Measurements from ENCODE around the gene AJAP1.

AJAP1 gene

DNA sequence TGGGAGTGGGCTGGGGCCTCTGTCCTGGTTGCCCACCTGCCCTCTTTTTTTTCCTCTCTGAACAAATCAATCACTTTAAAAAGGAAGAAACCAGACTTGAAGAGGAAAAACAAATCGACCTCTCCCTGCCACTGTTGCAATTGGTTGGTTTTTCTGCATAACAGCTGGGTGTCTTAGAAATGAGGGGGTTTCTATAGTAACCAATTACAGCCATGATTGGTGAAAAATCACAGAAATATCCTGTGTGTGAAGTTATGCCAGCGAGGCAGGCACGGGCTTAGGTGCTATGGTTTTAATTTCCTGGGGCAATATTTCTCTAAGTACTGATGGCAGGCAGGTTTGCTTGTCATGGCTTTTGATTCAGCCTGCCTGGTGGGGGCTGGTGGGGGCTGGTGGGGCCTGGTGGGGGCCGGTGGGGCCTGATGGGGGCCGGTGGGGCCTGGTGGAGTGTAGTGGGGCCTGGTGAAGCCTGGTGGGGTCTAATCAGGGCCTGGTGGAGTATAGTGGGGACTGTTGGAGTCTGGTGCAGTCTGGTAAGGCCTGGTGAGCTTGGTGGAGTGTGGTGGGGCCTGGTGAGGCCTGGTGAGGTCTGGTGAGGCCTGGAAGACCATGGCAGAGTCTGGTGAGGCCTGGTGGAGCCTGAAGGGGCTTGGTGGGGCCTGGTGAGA, 54.6 kb downstream of the AJAP1 start:
- DNase-seq: no peak

DNA sequence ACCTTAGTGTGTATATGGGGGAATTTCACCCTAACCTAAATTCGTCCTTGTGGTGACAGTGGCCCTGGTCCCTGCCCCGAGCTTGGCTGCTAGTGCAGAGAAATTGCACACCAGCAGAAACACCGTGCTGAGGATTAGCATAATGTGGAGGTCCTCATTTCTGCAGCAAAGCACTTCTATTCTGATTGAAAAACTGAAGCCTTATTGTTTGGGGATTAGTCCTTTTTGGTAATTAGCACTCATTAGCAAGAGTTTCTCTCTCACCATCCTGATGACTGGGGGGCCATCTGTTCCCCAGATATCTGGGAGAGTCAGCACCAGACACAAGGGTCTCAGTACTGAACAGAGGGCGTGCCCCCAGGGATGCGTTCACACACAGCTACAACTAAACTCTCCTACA, 55.2 kb downstream of the AJAP1 start:
- DNase-seq: no peak

DNA sequence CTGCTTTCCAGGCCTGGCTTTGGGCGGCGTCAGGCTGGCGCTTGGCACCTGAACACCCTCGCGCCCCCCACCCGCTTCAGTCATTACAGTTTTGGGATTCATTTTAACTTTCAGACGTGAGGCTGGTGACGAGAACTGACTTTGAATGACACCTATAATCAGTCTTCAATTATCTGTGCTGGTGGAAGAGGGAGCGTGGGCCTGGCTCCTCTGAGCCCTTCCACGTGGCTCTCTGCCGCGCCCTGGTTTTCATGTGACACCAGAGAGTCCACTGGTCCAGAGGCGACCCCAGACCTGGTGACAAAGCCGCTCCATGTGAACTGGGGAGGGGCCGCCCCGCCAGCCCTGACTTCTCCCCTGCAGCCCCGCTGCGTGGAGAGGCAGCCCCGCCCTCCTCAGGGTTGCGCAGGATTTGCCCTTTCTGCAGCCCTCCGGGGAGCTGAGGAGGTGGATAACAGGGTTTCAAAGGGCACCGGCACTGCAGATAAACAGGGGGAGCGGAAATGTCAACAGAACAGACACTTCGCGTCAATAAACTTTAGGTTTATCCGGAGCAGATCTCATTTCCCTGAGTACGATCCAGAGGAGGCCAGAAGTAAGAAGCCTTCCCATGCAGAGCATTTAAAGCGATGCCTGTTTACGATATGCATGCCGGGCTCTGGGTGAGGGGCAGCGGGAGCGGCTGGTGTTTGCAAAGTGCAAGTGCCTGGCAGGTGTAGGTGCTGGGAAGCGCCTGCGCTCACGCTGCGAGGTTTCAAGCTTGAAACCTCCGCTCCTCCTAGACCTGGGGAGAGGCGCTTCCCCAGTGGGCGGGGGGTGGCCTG, 56.4 kb downstream of the AJAP1 start:
- DNase-seq: no peak

DNA sequence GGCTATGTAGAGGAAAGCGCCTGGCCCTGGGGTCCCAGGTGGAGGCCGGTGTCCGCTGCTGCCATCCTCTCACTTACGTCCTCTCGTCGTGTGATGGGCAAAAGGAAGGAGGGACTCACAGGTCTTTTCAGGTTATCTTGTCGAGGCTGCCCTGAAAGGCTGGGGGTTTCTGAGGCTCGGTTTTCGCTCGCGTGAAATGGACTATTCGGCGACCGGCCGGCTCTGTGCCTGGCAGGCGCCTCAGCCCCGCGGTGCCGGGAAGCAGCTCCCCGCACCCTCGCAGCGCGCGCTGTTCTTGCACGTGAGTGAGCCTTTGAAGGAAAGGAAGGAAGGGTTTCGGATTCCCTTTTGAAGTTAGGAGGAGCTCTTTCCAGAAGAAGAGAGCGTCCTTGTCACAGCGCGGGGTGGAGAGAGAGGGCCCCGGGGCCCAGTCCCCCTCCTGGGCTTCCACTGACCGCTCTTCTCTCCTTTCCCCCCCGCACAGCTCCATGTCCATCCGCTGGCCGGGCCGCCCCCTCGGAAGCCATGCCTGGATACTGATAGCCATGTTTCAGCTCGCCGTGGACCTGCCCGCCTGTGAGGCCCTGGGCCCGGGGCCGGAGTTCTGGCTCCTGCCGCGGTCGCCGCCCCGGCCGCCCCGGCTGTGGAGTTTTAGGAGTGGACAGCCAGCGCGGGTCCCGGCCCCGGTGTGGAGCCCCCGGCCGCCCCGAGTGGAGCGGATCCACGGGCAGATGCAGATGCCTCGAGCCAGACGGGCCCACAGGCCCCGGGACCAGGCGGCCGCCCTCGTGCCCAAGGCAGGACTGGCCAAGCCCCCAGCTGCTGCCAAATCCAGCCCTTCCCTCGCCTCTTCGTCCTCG, 57.2 kb downstream of the AJAP1 start:
- no peak for DNase-seq

DNA sequence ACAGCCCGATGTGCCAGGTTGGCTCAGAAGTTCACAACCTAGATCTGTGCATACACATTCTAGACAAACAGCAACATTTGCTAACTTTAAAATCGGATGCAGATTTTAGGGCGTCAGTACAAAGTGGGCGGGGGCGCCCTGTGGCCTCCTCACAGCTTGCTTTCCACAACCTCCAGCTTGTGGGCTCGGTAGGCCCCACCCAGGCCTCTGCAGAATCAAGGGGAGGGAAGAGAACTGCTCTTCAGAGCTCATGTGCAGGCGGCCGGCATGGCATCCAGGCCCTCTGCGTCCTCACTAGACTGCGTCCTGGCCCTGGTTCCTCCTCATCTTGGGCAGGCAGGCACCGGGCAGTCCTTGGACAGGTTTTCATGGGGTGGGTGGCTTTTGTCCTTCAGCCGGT, 59.3 kb downstream of the AJAP1 start:
- no peak for DNase-seq

DNA sequence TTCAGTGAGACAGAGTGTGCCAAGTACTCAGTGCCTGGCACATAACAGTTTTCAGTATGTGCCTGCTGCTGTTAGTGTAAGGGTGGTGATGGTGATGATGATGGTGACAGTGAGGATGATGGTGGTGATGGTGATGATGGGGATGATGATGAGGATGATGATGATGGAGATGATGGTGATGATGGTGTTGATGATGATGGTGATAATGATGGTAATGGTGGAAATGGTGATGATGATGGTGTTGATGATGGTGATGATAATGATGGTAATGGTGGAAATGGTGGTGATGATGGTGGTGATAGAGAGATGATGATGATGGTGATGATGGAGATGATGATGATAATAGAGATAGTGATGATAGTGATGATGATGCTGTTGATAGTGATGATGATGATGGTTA, 62.0 kb downstream of the AJAP1 start:
- DNase-seq: no peak

DNA sequence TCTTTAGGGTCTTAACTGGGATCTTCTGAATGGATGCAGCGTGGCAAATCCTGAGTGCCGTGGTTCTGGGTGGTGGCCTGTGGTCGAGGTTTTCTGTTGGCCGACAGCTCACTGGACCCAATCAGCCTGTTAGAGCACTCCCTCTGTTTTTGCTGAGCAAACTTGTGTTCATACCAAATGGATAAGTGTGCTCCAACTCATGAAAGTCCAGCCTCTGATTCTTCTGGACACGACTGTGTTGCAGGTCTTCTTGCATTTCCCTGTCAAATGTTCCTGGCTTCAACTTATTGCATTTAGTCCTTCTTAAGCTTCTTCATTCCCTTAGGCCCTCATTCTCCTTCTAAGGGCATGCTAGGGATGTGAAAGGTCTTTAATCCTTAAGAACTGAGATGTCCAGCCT, 63.7 kb downstream of the AJAP1 start:
- DNase-seq: no peak

DNA sequence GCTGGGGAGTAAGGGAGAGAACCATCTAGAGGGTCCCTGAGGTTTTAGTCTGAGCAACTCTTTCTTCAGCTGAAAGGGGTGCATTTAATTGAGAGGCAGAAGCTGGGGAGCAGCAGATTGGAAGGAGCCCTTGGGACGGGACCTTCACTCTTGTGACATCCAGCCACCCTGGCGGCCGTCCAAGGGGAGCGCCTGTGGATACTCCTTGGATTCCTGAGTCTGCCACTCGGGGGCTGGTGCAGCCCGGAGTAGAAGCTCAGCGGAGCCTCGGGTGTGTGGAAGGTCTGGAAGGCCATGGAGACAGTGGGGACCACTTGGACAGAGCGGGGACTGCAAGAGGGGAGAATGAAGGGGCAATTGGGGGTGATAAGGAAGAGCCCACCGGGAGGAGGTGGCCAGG, 68.7 kb downstream of the AJAP1 start:
- DNase-seq: no peak

DNA sequence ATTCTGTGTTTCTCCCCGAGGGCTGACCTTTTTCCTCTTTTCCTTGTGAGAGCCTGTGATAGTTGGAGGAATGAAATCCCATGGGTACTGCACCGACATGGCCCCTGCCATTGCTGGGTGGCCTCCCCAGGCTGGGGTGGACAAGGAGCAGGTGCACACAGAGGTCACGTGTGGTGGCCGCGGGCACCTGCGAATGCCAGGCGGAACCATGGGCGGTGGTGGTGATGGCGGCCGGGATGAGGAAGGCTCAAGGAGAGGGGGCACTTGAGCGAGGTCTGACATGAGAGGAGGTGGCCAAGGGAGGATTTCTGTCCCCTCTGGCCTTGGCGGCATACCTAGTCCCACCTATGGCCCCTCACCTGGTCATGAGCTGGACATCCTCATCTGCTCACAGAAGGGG, 69.6 kb downstream of the AJAP1 start:
- DNase-seq: no peak

DNA sequence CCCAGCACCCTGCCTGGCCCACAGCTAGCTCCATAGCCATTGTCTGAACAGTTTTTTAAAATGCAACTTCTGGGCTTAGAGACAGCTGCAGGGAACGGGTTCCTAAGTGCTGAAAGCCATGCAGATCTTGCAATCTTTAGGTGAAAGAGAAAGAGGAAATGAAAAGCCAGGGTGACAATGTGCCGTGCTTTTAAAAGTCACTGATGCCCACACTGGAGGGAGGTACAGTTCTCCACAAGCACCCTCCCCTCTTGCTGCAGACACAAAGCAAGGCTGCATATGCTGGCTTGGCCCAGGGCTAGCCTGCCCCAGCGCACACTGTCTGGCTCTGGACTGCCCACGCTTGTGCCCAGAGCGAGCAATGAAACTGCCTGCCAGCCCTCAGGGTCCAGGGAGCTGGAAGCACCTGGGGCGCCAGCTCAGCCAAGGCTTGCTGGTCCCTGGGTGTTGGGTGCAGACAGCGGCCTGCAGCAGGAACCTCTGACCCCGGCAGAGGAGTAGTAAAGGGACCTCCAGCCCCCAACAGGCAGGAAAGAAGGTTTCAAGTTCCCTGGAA, 70.4 kb downstream of the AJAP1 start:
- no peak for DNase-seq

DNA sequence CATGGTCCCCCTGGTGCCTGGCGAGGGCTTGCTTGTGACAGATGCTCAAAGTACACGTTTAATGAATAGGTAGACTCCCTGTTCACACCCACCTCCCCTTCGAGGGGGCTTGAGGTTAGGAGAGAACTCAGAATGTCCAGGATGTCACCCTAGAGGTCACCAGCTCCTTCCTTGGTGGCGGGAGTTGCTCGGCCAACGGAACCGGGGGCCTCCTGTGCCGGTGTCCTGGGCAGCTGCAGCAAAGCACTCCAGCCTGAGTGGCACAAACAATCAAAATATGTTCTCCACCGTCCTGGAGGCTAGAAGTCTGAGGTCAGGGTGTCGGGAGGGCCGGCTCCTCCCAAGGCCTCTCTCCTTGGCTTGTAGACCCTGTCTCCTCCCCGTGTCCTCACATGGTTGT, 71.0 kb downstream of the AJAP1 start:
- no peak for DNase-seq

DNA sequence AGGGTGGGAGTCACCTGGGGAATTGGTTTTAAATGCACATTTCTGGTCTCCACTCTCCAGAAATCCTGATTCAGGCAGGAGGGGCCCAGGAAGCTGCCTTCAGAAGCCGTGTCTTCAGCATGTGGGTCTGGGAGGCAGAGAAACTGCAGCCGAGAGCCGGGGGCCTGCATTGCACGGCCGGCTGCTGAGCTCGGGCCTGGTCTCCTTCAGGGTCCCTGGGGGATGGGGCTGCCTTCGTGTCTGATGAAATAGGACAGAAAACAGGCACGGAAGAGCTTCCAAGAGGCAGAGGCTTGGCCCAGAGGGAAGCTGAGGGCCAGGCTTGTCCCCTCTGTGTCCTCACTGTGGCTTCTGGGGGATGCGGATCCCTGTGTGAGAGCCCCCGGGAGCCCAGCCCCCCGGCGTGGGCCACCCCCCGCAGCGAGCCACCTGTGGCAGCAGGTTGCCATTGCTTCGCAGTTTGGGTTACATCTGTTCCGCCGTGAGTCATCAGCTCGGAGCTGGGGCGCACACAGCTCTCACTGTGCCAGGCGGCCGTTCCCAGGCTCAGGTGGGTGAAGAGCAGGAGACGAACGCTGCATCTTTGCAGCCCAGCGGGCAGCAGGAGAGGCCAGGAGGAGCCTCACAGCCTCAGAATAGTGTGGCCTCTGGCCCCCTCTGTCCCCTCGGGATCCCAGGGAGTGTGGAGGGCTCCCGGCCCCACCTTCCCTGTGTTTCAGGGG, 72.4 kb downstream of the AJAP1 start:
- no peak for DNase-seq

DNA sequence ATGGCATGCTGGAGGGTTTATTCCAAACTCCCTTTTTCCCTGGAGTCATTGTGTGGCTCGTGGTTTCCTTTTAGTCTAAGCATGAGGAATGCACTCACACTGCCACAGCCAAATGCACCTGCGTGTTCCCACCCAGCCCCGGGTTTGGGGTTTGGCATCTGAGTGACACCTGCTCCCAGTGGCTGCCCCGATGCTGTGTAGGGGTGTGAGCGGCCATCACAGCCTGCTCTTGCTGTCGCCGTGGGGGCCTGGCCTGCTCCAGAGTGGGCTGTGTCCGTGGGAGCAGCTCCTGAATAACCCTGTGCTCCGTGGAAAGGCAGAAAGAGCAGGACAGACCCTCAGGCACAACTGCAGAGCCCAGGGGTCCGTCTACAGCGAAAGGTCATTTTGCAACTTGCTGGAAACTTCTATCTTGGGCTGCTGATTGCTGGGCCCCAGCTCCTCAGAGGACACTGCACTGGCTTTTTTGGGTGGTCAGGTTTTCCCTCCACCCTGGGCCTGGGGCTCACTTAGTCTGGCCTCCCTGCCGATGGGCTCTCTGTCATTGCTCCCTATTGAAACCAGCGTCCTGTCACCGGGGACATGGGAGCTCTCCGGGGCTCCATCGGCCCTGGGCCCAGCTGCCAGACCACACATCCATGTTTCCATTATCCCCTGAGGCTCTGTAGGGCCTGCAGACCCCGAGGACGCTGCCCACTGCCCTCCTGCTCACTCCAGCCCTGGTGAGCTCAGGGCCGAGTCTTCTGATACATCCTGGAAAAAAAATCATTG, 74.1 kb downstream of the AJAP1 start:
- no peak for DNase-seq

DNA sequence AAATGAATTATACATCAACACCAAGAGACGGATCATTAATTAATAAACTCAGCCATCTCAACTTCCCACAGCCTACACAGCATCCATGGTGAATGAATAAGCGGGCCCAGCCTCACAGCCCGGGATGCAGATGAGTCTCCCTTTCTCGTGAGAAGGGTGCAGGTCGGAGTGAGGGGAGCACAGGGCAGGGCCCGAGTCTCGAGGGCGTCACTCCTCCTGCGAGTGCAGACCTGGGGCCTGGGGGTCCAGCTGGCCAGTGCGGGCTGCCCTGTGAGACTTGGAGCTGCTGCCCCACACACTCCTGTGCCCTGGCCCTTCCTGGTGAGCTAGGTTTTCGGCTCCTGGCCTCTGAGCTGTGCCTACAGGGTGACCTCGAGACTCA, 74.7 kb downstream of the AJAP1 start:
- DNase-seq: no peak

DNA sequence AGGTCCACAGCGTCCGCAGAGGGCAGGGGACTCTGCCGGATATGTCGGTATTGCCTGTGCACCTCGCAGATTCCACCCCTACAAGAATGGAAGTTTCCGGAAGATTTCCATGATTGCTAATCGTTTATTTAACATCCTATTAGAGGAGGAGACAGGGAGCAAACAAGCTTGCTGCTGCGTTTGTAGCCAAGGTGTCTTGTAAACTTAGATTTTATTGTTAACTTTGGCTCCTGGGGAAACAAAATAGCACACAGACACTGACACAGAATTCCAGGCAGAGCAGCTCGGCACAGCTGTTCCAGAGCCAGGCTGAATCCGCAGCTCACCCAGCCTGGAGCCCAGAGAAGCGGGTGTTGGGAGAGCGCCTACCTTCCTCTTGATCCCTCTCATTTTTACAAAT, 75.7 kb downstream of the AJAP1 start:
- DNase-seq: no peak

DNA sequence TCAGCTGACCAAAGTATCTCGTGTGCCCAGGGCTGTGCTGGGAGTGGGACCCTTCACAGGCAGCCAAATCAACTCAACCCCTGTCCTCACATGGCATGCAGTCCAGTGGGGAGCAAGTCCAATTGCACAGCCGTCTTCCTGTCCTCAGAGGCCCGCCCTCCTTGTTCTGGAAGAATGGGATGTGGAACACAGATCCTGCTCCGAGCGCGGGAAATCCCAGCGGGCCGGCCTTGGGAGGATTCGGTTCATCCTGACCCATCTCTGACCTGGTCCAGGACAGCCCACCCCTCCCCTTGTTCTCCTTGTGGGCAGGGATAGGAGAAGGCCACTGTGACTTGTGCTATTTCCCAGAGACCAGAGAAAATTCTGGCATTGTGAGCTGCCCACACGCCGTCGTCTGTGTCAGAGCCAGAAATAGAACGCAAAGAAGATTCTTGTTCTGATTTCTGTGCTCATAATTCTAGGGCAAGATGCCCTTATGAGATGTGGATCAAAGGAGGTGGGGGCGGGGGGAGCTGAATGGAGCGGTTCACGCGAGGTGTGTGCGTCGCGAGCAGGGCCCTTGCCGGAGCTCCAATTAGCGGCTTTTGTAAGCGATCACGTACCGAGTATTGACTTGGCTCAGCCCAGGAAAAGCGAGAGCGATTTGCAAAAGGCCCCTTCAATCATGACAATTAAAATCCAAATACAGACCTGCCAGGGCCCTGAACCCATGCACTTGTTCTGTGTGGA, 79.2 kb downstream of the AJAP1 start:
- DNase-seq: no peak

DNA sequence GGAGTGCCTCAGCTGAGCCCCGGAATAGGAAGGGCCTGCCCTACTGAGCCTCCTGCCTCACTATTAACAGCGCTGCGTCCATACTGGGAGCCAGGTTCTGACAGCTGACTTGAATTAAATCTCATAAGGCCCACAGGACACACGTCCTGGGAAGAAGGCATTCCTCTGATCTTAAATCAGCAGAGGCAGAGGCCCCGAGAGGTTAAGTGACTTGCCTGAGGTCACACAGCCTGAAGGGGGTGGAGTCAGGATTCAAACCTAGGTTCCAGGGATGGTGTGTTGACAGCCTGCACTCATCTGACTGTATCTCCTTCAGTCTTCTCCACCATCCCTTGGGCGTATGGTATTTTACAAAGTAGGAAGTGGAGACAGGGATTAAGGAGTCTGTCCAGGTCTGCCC, 79.8 kb downstream of the AJAP1 start:
- DNase-seq: no peak

DNA sequence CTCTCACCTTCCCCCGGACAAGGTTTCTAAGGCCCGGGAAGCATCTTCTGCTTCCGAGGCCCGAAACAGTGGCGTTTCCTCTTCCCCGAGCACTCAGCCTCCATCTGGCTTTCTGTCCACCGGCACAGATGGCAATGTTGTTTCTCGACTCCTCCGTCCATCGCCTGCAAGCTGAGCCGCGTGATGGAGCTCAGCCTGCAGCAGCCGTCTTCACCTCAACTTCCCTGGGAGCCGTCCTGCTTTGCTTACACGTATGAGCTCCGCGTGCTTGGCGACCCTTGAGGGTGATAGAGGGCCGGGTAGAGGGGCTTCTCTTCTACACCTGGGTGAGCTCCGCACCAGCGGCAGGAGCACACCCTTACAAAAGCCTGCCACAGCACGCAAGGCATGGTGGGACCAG, 80.4 kb downstream of the AJAP1 start:
- DNase-seq: no peak

DNA sequence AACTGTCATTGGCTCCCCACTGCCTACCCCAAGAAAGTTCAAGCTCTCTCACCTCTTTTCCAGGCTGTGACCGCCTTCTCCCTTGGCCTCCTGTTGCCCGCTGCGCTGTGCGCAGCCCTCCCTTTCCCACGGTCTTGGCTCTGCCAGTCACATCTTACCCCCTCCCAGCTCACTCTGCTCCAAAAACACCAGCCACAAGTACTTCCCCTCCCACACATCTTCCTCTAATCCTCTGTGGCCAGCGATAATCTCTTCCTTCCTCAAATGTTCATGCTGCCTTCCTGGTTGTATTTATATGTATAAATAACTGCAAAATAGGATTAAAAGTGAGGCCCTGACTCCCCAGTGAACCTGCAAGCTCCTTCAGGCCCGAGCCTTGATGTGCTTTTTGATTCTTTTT, 81.8 kb downstream of the AJAP1 start:
- no peak for DNase-seq

DNA sequence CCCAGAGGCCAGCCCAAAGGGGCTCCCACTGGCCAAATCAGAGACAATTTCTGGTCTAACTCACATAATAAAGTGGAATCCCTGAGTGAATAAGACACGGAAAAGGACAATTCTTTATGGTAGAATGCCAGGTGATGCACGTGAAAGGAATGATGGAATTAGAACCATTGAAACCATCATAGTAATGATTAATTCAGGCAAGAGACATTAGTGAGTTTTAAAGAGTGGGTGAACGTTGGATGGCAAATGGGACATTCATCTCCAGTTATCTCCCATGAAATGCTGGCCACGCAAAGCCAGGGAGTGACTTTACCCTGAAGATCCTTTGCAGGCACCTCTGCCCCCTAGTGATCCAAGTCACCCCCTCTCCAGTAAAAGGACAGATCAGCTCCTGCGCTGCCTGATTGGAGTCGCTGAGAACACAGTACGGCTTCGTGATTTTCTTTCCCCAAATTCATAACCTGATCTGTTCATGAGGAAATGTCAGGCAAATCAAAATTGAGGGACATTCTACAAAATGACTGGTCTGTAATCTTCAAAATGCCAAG, 87.5 kb downstream of the AJAP1 start:
- no peak for DNase-seq

Data from activated T-cell treated with anti-CD3 and anti-CD28 coated beads for 4 hours (primary cell).